AG04449 (cell line): ENCODE results near the gene NPFF.

ENCODE experiments used
- CTCF ChIA-PET: fragments of 350-600 bp; formaldehyde crosslinking; extraction: SDS; loops from one replicate; lab custom pipeline; 2021; ENCODE audit warnings: antibody characterized with exemption; lab: Yijun Ruan, JAX
- POLR2A ChIA-PET: fragments of 400-600, 350-600 bp; formaldehyde crosslinking; extraction: SDS; loops from one replicate; lab custom pipeline; 2020; ENCODE audit warnings: antibody characterized with exemption, inconsistent platforms; lab: Yijun Ruan, JAX
- DNase-seq: peaks from one replicate; pipeline ENCODE4 v3.0.0-alpha.2; 2010; ENCODE audit warnings: low read depth, low spot score
- H3K4me3 ChIP-seq: 2 replicates; pipeline ENCODE4 v1.5.1; 2011; ENCODE audit warnings: low read depth, mild to moderate bottlenecking, control low read depth, low read length
- TF ChIP-seq, protein P1 (sequence below): IDR thresholded peaks from one replicate; pipeline ENCODE4 v1.5.1; 2011; ENCODE audit warnings: mild to moderate bottlenecking, moderate library complexity, low read length, control low read depth, inconsistent platforms; ENCODE audit not compliant: insufficient read depth; ENCODE audit errors: missing control alignments

Gene NPFF

GRCh38 chr12:53532524-53533445 lies 25.5 kb upstream of the NPFF start:
- H3K4me3 ChIP-seq, result no peak overlapping the region
- TF ChIP-seq, protein P1, sequence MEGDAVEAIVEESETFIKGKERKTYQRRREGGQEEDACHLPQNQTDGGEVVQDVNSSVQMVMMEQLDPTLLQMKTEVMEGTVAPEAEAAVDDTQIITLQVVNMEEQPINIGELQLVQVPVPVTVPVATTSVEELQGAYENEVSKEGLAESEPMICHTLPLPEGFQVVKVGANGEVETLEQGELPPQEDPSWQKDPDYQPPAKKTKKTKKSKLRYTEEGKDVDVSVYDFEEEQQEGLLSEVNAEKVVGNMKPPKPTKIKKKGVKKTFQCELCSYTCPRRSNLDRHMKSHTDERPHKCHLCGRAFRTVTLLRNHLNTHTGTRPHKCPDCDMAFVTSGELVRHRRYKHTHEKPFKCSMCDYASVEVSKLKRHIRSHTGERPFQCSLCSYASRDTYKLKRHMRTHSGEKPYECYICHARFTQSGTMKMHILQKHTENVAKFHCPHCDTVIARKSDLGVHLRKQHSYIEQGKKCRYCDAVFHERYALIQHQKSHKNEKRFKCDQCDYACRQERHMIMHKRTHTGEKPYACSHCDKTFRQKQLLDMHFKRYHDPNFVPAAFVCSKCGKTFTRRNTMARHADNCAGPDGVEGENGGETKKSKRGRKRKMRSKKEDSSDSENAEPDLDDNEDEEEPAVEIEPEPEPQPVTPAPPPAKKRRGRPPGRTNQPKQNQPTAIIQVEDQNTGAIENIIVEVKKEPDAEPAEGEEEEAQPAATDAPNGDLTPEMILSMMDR, result no peak
- ChIA-PET POLR2A (interaction anchor here (1.5 kb wide), 1 partner anchor 91 kb away, joined by 3 read pairs; no protein-coding TSS in a partner anchor), CTCF (interaction anchor here (1.0 to 6.6 kb wide), 9 partner anchors 8 to 214 kb away, joined by 3 to 44 read pairs (median 3); partner anchors contain the start of gene ATP5MC2)
- DNase-seq, result no peak

DNA sequence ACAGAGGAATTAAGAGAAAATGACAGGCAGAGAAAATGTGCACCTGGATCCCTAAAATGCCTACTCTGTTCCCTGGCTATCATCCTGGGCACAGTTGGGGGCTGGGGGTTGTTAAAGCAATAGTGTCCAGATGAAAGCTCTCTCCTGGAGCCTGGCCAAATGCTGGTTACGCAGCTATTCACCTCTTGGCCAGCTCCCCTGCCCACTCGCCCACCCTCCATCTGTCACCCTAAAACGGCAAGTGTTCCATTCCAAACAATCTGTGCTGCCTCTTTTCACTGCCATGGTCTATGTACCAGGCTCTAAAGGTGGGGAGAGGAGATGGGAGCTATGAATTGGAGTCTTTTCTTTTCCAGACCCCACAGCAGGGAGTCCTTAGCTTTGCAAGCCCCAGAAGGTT lies 24.7 kb upstream of the NPFF start:
- POLR2A ChIA-PET, result interaction anchor here (1.5 kb wide), 1 partner anchor 91 kb away, joined by 3 read pairs; no protein-coding TSS in a partner anchor
- TF ChIP-seq, protein P1, result no peak
- DNase-seq, result no peak
- H3K4me3 ChIP-seq, result no peak overlapping the region
- CTCF ChIA-PET, result interaction anchor here (0.9 to 6.6 kb wide), 7 partner anchors 9 to 215 kb away, joined by 3 to 44 read pairs (median 3); partner anchors contain the start of gene ATP5MC2

DNA sequence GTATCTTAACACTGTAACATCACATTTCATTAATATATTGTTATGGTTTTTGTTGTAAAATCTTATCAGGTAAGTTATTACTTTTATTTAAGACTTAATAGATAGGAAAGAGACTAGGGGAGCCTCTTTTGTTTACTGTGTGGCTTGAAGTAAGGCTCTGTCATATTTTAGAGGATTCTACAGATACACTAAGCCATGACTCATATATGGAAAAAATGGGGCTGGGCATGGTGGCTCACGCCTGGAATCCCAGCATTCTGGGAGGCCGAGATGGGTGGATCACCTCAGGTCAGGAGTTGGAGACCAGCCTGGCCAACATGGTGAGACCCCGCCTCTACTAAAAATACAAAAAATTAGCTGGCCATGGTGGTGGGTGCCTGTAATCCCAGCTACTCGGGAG lies 23.6 kb upstream of the NPFF start:
- TF ChIP-seq, protein P1, result no peak
- no peak for DNase-seq
- no peak overlapping the region for H3K4me3 ChIP-seq
- CTCF ChIA-PET, result interaction anchor here (1.0 to 6.6 kb wide), 4 partner anchors 13 to 216 kb away, joined by 3 to 44 read pairs (median 6); no protein-coding TSS in a partner anchor
- POLR2A ChIA-PET, result interaction anchor here (0.8 to 1.5 kb wide), 2 partner anchors 30 to 93 kb away, joined by 3 read pairs; partner anchors contain the start of gene TARBP2

DNA sequence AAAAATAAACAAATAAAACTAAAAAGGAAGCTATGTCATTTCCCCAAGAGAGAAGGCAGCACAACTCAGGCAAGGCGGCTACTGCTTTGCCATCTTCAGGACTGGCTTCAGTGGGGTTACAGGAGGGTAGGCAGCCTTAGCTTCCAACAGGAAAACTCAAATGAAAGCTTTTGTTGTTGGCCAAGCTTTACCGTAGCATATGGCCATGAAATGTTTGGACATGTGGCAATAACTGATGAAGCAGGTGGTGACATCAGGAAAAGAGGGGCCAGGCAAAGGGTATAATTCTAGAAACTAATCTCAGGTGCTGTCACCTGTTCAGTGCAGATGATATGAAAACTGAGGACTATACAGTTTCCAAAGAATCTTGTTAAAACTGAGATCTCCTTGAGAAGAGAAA lies 22.8 kb upstream of the NPFF start:
- TF ChIP-seq, protein P1, result no peak
- ChIA-PET POLR2A (no interaction called here), CTCF (interaction anchor here (0.8 to 6.6 kb wide), 7 partner anchors 9 to 170 kb away, joined by 3 to 44 read pairs (median 4); partner anchors contain the start of gene ATP5MC2)
- DNase-seq, result no peak
- H3K4me3 ChIP-seq, result no peak overlapping the region

GRCh38 chr12:53524476-53524875 lies 17.2 kb upstream of the NPFF start:
- ChIA-PET CTCF (interaction anchor here (0.8 to 2.3 kb wide), 4 partner anchors 16 to 153 kb away, joined by 3 to 6 read pairs (median 4); no protein-coding TSS in a partner anchor), POLR2A (no interaction called here)
- H3K4me3 ChIP-seq, result no peak overlapping the region
- DNase-seq, result no peak
- TF ChIP-seq, protein P1, result no peak
